Kidney glomerular epithelial cell (primary cell): ENCODE results near the gene GTF2IRD1.
"Not testable (repeated sequence)": the region's sequence is repeated elsewhere in the genome, so short reads cannot be mapped to it uniquely, and the experiment has no call there.

ENCODE experiments used
- DNase-seq: peaks from one replicate; lab custom pipeline; 2025; lab: John Stamatoyannopoulos, UW

The GTF2IRD1 gene

GRCh38 chr7:74493295-74493694, 39.6 kb downstream of the GTF2IRD1 start:
- DNase-seq = no peak

DNA sequence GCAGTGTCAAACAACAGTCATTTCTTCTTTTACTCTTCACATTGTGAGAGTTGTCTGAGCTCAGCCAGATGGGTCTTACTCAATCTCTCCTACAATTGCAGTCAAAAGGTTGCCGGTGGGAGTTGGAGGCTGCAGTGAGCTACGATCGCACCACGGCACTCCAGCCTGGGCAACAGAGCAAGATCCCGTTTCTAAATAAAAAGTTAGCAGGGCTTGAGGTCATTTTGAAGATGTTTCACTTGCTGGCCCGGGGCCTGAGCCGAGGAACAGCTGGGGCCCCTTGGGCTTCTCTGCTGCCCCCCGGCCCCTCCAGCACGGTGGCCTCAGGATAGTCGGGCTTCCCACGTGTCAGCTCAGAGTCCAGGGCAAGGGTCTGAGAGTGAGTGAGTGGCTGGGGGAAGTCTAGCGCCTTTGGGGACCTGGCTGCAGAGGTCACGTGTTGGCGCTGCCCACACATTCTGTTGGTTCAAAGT, 40.4 kb downstream of the GTF2IRD1 start:
- DNase-seq = no peak

DNA sequence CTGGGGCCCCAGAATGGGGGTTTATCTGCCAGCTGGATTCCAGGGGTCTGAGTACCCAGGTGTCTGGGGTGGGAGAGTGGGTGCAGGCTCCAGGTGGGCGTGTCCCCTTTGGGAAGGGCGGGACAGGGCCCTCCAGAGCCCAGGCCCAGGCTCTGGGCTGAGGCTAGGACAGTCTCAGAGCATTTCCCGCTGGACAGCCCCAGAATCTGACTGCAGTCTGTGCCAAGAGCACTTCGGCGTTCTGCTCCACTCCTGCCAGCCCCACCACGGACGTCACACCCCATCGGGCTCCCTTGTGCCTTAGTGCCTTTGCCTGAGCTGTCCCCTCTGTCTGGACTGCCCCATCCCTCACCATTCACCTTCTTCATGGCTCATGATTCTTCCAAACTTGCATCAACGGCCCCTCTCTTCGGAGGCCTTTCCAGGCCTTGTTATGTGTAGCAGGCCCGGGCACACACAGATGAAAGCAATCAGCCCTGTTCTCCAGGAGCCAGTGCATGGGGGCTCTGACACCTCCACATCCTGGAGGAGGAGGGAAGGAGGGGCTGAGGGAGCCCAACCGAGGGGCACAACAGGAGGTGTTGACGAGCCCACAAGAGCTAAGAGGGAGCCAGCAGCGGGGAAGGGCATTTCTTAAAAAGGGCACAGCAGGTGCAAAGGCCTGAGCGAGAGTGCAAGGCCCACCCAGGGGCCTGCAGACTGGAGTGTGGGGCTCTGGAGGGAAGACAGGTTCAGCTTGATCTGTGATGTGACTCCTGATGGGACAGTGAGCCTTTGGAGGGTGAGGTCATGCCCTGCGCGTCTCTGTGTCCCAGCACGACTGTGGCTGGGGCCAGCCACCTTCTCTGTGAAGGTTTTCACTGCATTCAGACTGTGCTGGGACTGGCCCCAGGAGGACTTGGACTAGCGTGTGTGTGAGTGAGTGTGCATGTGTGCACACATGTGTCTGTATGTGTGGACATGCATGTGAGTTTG, 41.7 kb downstream of the GTF2IRD1 start:
- DNase-seq = no peak

GRCh38 chr7:74496272-74496671, 42.6 kb downstream of the GTF2IRD1 start:
- DNase-seq = no peak

DNA sequence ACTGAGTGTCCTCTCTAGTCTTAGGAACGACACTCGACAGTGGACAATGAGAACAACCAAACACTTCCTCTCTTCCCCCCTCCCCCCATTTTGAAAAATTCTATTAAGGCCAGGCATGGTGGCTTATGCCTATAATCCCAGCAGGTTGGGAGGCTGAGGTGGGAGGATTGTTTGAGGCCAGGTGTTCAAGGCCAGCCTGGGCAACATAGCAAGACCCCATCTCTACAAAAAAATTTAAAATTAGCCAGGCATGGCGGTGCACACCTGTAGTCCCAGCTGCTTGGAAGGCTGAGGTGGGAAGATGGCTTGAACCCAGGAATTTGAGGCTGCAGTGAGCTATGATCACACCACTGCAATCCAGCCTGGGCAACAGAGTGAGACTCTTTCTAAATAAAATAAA, 43.1 kb downstream of the GTF2IRD1 start:
- DNase-seq = not testable (repeated sequence)

- no peak for DNase-seq
Measured at GRCh38 chr7:74498354-74498753, 44.6 kb downstream of the GTF2IRD1 start.

GRCh38 chr7:74498996-74499834, 45.5 kb downstream of the GTF2IRD1 start:
- DNase-seq = no peak

- DNase-seq = no peak
Measured at GRCh38 chr7:74499835-74500388, 46.2 kb downstream of the GTF2IRD1 start.

- DNase-seq = no peak
Measured at GRCh38 chr7:74501298-74501697, 47.6 kb downstream of the GTF2IRD1 start.

GRCh38 chr7:74502216-74502891, 48.6 kb downstream of the GTF2IRD1 start:
- DNase-seq = no peak

GRCh38 chr7:74503061-74503460, 49.4 kb downstream of the GTF2IRD1 start:
- DNase-seq = no peak

DNA sequence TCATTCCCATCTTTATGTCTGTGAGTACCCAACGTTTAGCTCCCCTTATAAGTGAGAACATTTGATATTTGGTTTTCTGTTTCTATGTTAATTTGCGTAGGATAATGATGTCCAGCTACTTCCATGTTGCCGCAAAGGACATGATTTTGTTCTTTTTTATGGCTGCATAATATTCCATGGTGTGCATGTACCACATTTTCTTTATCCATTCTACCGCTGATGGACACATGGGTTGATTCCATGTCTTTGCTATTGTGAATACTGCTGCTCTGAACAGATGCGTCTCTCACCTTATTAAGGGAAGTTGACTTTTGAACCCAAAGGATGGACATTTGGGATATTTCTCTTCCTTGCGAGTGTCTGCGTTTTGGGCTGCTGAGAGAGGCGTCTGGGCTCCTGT, 50.2 kb downstream of the GTF2IRD1 start:
- DNase-seq = no peak

- no peak for DNase-seq
Measured at GRCh38 chr7:74505471-74506324, 52.0 kb downstream of the GTF2IRD1 start.

GRCh38 chr7:74506325-74506724, 52.6 kb downstream of the GTF2IRD1 start:
- no peak for DNase-seq

DNA sequence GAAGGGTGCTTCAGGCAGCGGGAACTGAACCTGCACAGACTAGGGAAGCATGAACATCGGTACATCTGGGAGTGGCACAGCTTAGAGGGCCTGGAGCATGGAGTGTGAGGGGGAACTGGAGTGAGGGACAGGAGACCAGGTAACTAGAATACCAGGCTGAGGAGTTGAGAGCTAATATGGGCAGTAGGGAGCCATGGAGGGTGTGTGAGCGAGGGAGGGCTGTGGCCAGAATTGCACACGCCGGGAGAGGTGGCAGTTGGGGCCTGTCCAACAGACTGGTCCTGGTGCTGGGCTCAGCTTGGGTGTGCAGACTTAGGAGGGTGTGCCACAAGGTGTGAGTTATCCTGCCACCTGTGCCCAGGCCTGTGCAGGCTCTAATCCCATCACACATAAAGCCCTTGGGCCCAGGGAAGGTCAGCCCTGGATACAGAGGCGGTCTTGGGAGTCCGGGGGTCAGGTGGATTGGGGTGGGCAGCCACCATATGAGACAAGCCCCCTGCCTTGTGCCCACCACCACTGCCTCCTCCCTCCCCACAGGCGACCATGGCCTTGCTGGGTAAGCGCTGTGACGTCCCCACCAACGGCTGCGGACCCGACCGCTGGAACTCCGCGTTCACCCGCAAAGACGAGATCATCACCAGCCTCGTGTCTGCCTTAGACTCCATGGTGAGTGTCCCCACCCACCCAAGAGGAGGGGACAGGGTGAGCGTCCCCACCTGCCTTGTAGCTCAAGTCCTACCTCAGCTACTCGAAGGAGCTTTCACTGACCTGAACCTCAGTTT, 54.0 kb downstream of the GTF2IRD1 start:
- DNase-seq = no peak

- DNase-seq = not testable (repeated sequence)
Measured at GRCh38 chr7:74509453-74509852, 55.7 kb downstream of the GTF2IRD1 start.

DNA sequence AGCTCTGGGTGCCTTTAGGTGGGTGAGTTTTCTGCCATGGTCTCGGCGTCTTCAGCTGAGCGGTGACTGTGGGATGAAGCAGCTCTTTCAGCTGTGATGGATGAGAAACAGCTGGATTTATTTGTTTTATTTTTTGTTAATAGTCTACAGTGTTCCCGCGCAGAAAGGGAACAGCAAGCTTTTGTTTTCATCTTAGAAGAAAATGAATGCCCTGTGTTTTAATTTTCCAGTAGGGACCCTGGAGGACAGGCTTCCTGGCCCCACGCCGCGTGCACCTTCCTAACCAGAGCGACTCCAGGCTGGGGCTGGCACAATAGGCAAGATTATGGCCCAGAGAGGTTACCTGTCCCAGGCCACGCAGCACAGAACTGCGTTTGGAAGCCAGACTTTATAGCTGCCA, 57.6 kb downstream of the GTF2IRD1 start:
- DNase-seq = no peak

DNA sequence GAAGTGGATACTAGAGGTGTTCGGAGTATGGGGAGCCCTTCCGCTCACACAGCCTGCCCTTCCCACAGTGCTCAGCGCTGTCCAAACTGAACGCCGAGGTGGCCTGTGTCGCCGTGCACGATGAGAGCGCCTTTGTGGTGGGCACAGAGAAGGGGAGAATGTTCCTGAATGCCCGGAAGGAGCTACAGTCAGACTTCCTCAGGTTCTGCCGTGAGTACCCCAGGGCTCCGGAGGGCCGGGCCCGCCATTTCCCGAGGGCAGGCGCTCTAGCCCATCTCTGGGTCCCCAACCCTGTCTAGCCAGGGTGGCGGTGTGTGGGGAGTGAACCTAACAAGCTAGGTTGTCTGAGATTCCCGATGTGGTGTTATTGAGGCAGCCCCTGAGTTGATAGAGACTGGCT, 59.1 kb downstream of the GTF2IRD1 start:
- no peak for DNase-seq

GRCh38 chr7:74514131-74514591, 60.5 kb downstream of the GTF2IRD1 start:
- DNase-seq = no peak

GRCh38 chr7:74515276-74515675, 61.6 kb downstream of the GTF2IRD1 start:
- no peak for DNase-seq
